HG02763 (cell line): ENCODE measurements around the gene TECTA.
"Not testable (repeated sequence)": the region's sequence is repeated elsewhere in the genome, so short reads cannot be mapped to it uniquely, and the experiment has no call there.

Experiments
- ATAC-seq: cut with Tn5 transposase; IDR thresholded peaks from one replicate; pipeline ENCODE4 v1.9.1; 2021; ENCODE audit warnings: mild to moderate bottlenecking, moderate library complexity; ENCODE audit not compliant: unreplicated experiment

The TECTA gene

GRCh38 chr11:121229495-121230215, 128.6 kb downstream of the TECTA start:
- no peak for ATAC-seq

- no peak for ATAC-seq
Observed at GRCh38 chr11:121231576-121232278, 130.7 kb downstream of the TECTA start.

GRCh38 chr11:121235057-121235456, 134.0 kb downstream of the TECTA start:
- no peak for ATAC-seq

- ATAC-seq = peak; percentile 63
Observed at GRCh38 chr11:121236115-121237001, 135.3 kb downstream of the TECTA start.

- ATAC-seq = not testable (repeated sequence)
Observed at GRCh38 chr11:121237247-121237646, 136.2 kb downstream of the TECTA start.

GRCh38 chr11:121237686-121238658, 136.9 kb downstream of the TECTA start:
- ATAC-seq = no peak

GRCh38 chr11:121238956-121239355, 137.9 kb downstream of the TECTA start:
- no peak for ATAC-seq

- not testable (repeated sequence) for ATAC-seq
Observed at GRCh38 chr11:121240001-121240400, 139.0 kb downstream of the TECTA start.

- no peak for ATAC-seq
Observed at GRCh38 chr11:121240650-121241303, 139.7 kb downstream of the TECTA start.
